Erythroblast (primary cell): ENCODE results near the gene PTTG1IP.
"Not testable (repeated sequence)": the region's sequence is repeated elsewhere in the genome, so short reads cannot be mapped to it uniquely, and the experiment has no call there.

ENCODE experiments used
- DNase-seq, 2 experiments: peaks; one replicate each; lab custom pipeline; 2025; lab: John Stamatoyannopoulos, UW
- GATA1 ChIP-seq: IDR thresholded peaks from 2 replicates; pipeline ENCODE4 v1.6.1; 2011; ENCODE audit warnings: low read depth, mild to moderate bottlenecking, control low read depth, low read length, moderate library complexity
- POLR2A ChIP-seq: IDR thresholded peaks from 2 replicates; pipeline ENCODE4 v1.6.1; 2011; ENCODE audit warnings: mild to moderate bottlenecking, low read length

PTTG1IP gene

DNA sequence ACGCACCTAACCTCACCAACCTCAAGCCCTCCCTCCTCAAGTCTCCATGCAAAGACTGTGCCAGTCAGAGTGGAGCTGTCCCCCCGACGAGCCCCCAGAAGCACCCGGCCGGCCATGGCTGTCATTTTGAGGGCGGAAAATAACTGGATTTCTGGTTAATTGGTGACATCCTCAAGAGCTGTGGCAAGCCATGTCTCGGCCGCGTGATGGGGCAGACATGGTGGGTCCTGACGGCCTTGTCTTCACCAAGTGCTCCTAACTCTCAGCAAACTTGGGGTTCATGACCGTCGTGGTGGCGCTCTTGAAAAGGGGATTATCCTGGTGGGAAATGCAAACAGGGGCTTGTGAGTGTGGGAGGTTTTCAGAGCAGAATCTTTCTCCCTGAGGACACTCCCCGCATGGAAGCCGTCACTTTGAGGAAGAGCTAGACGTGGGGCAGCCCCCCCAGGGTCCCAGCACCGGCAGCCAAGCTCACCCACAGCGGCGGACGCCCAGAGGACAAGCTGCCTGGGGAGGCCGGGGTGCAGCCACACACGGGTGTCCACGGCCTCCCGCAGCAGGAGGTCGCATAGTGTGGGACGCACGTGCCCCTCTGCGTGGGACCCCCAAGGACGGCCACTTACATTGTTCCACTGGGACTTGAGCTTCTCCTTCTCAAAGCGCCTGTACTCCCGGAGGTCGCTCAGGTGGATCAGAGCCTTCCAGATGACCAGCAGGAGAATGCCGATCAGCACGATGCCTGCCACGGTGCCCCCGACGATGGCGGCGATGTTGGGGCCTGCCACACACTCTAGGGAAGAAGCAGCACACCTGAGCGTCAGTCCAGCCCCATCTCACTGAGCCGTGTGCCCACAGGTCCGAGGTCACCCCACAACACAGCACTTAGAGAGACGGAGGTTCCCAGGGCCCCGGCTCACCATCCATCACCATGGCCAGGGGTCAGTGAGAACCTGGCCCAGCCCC is 12.9 kb upstream of the PTTG1IP start:
- TF ChIP-seq POLR2A (no peak), GATA1 (no peak)
- no peak for DNase-seq

DNA sequence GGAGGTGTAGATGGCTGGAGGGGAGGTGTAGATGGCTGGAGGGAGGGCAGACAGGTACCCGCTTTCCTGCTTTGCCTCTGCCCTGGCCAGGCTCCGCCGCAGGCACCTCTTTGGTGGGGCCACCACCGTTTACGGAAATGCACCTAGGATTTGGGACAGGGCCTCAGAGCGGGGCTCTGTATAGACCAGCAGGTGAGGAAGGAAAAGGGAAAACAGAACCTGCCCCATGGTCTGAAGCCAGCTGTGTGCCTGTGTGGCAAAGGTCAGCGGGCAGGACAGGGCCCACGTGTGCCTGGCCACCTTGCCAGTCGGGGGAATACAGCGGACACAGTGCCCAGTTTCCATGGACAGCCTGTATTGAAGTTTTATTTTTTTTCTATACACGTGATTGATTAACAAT is 12.1 kb upstream of the PTTG1IP start:
- DNase-seq = no peak
- no peak for TF ChIP-seq GATA1
- TF ChIP-seq POLR2A = no peak

DNA sequence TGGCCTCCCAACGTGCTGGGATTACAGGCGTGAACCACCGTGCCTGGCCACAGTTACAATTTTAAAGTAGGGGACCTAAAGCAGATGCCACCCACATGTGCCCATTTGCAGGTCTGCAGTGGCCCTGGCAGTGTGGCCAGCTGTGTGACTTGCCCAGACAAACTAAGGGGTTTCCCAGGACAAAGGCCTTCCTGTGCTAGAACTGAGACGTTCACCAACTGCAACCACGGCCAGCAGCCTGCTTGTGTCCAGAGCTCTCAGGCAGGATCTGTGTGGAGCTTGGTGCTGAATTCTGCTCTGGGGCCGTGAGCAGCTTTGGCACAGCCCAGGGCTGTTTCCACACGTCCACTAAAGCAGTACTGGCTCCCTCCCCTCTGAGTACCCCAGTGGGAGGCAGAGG is 10.6 kb upstream of the PTTG1IP start:
- TF ChIP-seq POLR2A (no peak), GATA1 (no peak)

DNA sequence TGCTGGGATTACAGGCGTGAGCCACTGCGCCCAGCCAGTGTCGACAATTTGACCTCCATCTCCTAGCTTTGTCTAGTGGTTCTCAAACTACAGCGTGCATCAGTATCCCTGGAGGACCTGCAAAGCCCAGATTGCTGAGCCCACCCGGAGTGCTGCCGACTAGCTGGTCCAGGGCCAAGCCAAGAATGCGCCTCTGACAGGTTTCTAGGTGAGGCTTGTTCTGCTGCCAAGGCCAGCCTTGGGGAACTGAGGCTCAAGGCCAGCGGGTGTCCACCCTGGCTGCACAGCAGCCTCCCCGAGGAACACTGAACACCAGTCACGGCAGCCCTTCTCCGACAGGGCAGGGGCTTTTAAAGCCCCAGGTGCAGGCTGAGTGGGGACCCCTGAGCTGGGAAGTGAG is 9.8 kb upstream of the PTTG1IP start:
- TF ChIP-seq GATA1 = no peak
- DNase-seq = no peak

More for the DNA sequence above, 10.6 kb upstream of the PTTG1IP start:
- no peak for DNase-seq

DNA sequence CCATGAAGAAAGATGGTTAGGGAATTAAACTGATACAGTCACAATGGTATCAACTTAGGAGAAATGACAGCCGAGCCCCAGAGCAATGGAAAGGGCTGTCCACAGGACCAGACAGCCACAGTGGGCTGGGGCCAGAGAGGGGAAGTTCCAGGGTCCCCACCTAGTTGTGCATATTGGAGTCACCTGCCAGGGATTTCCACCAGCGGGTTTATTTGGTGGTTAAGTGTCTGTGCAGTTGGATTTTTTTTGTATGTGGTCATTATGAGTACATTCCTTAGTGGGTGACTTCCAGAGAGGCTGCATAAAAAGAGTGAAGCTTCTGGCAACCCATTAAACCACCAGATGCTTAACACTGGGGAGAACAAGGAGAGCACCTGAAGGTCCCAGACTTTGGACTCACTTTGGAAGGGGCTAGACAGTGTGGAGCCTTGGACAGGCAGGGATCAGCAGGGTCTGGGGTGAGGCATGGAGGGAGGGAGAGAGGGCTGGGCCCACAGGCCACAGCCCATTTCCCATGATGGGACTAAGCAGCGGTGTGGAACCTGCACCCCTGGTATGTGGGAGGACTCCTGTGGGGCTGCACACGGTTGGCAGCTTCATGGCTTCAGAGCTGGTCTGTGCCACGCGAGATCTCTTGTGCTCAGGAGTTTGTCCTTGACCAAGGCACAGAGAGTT is 7.8 kb upstream of the PTTG1IP start:
- TF ChIP-seq POLR2A (no peak), GATA1 (no peak)
- DNase-seq = no peak

DNA sequence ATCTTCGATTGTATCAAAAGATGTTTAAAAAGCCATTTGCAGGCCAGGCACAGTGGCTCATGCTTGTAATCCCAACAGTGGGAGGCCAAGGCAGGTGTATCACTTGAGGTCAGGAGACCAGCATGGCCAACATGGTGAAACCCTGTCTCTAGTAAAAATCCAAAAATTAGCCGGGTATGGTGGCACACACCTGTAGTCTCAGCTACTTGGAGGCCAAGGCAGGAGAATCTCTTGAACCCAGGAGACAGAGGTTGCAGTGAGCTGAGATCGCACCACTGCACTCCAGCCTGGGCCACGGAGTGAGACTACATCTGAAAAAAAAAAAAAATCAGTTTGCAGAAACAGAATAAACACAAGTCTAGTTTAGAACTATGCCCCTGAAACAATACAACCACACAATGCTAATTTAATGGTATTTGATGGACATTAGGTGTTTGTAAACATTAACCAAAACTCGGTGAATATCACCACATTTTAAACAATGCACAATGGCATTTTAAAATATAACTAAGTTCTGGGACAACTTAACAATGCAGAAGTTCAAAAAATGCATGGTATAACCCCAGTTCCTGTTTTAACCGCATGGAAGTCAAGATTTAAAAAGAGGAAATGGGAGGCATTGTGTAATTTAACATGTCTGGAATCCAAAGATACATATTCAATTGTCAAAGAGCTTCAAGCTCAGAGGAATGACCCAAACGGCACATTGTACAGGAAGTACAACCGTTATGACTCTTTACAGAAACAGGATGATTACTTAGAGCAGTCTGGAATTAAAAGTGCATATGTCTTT is 7.1 kb upstream of the PTTG1IP start:
- DNase-seq = no peak
- no peak for TF ChIP-seq POLR2A
- TF ChIP-seq GATA1 = no peak

DNA sequence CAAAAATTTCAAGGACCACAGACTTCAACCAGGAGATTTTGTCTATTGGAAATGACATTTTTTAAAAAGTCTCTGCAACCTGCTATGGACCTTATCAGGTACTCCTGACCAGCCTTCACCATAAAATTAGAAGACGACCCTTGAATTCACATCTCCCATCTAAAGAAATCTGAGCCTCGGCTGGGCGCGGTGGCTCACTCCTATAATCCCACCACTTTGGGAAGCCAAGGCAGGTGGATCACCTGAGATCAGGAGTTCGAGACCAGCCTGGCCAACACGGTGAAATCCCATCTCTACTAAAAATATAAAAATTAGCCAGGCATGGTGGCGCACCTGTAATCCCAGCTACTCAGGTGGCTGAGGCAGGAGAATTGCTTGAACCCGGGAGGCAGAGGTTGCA is 5.7 kb upstream of the PTTG1IP start:
- not testable (repeated sequence) for DNase-seq

DNA sequence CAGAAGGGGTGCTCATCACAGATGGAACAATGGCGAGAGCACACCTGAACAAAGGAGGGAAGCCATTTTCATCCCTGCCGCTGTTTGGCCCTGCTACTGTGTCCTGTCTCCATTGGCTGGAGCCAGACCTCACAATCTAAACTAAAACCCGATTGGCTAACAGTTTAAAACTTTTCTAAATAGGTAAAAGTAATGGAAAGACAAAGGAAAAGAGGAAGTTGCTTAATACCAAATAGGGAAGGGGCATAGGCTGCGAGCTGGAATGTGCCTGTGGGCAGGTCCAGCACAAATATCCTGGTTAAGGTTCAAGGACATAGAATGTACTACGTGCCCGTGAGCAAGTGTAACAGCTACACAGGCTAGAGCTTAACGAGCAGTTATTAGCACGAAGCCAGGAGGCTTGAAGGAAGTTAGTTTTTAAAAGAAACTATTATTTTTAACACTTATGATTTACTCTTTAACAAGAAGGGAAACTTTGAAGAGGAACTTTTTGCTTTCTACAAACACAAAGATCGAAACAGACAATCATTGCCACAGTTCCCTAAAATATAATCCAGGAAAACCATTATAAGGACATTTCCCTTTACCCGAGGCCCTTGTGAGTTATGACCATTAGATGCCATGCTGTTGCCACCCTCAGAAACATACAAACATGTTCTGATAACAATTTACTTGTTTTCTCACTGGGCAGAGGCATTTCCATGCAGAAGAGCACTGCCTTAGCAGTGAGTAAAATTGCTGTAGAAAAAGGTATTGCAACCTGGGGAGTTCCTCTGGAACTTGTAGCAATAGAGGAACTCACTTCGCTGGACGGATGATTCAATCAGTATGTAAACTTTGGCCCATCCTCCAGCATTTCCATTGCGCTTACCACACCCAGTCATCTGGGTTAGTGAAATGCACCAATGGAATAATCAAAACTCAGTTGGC is 4.8 kb upstream of the PTTG1IP start:
- DNase-seq = peak; percentile 56 to 83
- TF ChIP-seq GATA1 = no peak
- TF ChIP-seq POLR2A = peak; percentile 22

DNA sequence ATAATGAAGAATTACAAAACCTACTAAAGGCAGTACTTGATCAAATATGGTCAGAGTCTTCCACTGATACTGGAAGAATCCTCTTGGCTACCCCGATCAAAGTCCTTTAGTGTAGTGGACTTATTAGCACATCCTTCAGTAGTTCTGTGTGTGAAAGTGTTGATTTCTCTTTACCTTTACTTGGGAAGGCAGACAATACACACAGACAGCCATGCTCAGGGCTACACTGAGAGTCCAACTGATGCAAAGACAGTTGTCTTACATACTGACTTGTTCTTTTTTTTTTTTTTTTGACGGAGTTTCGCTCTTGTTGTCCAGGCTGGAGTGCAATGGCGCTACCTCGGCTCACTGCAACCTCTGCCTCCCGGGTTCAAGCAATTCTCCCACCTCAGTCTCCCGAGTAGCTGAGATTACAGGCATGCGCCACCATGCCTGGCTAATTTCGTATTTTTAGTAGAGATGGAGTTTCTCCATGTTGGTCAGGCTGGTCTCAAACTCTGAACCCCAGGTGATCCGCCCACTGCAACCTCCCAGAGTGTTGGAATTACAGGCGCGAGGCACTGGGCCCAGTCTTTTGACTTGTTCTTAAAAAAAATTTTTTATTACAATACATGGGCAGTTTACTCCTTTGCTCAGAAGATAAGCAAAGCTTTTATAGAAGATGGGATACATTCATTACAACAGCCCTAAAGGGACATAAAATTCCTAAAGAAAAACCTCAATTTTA is 3.5 kb upstream of the PTTG1IP start:
- no peak for TF ChIP-seq GATA1
- TF ChIP-seq POLR2A = no peak
- no peak for DNase-seq

DNA sequence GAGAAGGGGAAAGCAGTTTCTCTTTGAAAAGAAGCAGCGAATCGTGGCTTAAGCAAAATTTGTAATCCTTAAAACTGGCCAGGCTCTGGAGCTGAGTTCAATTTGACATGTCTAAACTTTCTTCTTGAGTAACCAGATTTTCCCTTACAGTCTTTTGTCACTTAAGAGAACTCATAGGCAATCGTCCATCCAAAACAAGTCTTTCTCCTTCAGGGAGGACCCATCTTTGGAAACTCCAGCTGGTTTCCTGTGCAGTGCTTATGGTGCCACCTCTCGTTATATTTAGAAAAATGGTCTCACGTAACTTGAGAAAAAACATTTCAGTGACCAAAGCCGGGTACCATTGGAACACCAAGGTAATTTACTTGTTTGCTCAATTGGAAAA is 1.8 kb upstream of the PTTG1IP start:
- TF ChIP-seq GATA1 (no peak), POLR2A (no peak)
- DNase-seq = peak; percentile 61 to 69

DNA sequence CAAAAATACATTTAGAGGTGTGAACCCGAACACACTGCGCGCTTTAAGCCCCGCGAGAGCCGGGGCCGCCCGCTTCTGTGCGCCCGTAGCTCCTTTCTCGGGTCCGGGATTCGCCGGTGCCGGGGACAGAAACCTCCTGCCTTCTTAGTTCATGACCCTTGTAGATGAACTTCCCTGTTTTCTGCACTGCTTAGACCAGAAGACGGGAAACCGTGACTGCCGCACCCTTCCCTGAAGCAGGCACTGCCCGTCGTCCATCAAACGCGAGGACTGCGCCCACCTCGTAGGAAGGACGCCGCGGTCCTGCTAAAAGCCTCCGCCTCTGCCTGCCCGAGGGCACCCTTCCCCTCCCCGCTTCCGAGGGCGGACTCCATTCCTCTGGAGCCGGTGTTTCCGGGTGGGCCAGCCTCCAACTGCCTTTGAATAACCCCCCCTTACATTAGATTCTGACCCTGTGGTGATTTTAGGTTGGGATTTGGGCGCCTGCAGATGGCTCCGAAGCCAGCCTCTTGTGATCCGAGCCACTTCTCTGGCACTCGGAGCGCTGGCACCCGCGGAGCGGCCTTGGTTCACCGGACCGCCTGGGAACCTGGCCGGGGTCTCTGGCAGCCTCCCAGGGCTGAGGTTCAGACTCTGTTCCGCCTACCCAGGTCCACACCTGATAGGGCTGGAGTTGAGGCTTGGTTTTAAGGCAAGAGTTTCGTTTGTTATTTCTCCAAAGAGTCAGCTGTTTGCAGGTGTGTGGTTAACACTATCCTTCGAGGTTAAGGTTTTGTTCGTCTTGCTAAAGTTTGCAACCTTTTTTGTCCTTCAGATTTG is 1.2 kb upstream of the PTTG1IP start:
- peak; percentile 60 to 72 for DNase-seq
- TF ChIP-seq POLR2A = no peak
- no peak for TF ChIP-seq GATA1

DNA sequence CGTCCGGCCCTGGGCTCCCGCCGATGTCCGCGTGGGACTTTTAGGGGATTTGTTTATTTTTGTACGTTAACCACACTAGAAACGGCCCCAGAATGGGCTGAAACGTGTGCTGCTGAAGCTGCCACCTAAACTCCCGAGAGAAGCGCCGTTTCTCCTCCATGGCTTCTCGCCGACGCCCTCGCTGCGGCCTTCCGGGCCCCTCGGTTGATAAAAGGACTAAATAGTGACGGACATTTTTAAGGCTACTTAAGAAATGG is 678 bp upstream of the PTTG1IP start:
- no peak for DNase-seq
- TF ChIP-seq GATA1 (no peak), POLR2A (peak; percentile 31)
